Activated naive CD4-positive, alpha-beta T cell treated with anti-CD3 and anti-CD28 coated beads for 36 hours (primary cell): Measurements from ENCODE around the gene CNGB1. TPM values are rescaled to one million over a fixed set of nuclear protein-coding genes. Genes with fewer than 3 reads are reported as not detected.
"Not testable (repeated sequence)": the region's sequence is repeated elsewhere in the genome, so short reads cannot be mapped to it uniquely, and the experiment has no call there.

Source experiments
- CTCF ChIA-PET: fragments of 350-600 bp; sonication (Branson Sonifier 250); formaldehyde crosslinking; loops from one replicate; lab custom pipeline; 2021; ENCODE audit warnings: antibody characterized with exemption; lab: Charles Lee
- DNase-seq: peaks from one replicate; pipeline ENCODE4 v3.0.0-alpha.2; 2020
- H3K27ac Mint-ChIP-seq: one replicate; pipeline ENCODE4 v1.8.0; 2021; ENCODE audit warnings: mild to moderate bottlenecking, mixed read lengths
- H3K27me3 Mint-ChIP-seq: one replicate; pipeline ENCODE4 v1.8.0; 2021; ENCODE audit warnings: low read depth, mixed read lengths
- H3K36me3 Mint-ChIP-seq: one replicate; pipeline ENCODE4 v1.8.0; 2021; ENCODE audit warnings: low read depth, mixed read lengths
- H3K4me1 Mint-ChIP-seq: one replicate; pipeline ENCODE4 v1.8.0; 2021; ENCODE audit warnings: low read depth, mixed read lengths
- H3K4me3 Mint-ChIP-seq: one replicate; pipeline ENCODE4 v1.8.0; 2021; ENCODE audit warnings: mild to moderate bottlenecking, moderate library complexity, mixed read lengths
- H3K9me3 Mint-ChIP-seq: one replicate; pipeline ENCODE4 v1.8.0; 2021; ENCODE audit warnings: mixed read lengths
- intact Hi-C: fragments of 100-400 bp; cut with micrococcal nuclease; formaldehyde crosslinking; loops from one replicate; pipeline ENCODE4 v1.15.1; 2023
- total RNA-seq, 2 experiments: library from RNA; stranded (reverse); gene quantifications; one replicate each; pipeline ENCODE4 v1.2.3, GENCODE V29; 2021

Gene CNGB1
- total RNA-seq, 2 experiments from 2014 or later: not detected

DNA sequence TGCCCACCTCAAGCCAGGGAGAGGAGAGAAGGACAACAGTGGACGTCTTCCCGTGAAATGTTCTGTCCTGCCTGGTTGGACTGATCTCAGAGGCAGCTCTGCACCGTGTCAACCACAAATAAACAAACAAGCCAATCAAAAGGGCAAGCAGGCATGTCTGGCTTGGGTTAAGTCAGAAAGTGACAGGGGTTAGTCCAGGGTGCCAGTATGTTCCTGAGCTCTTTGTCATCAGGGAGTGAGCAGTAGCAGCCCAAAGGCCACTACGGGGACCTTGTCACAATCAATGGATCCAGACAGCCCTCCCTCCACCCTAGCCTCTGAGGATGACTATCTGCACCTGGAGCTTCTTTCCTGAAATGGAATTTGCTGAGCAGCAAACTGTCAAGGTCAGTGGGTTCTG is 35.0 kb downstream of the CNGB1 start:
- no peak overlapping the region for H3K27ac Mint-ChIP-seq
- no peaks in the 10 kb centered on the region for H3K9me3 Mint-ChIP-seq
- no peak overlapping the region for H3K4me3 Mint-ChIP-seq
- H3K27me3 Mint-ChIP-seq: no peaks in the 10 kb centered on the region
- CTCF ChIA-PET: no interaction called here
- intact Hi-C loops: no loop called here
- no peak for DNase-seq
- H3K36me3 Mint-ChIP-seq: no peaks in the 10 kb centered on the region
- no peaks in the 10 kb centered on the region for H3K4me1 Mint-ChIP-seq

DNA sequence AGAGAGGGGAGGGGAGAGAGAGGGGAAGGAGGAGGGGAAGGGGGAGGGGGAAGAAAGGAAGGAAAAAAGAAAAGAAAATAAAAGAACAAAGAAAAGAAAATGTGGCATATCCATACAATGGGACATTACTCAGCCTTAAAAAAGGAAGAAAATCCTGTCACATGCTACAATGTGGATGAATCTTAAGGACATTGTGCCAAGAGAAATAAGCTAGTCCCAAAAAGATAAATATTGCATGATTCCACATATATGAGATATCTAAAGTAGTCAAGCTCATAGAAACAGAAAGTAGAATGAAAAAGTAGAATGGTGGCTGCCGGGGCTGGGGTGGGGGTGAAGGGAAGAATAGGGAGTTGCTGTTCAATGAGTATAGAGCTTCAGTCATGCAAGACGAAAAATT is 40.4 kb downstream of the CNGB1 start:
- H3K4me3 Mint-ChIP-seq: no peak overlapping the region
- intact Hi-C loops: no loop called here
- no peaks in the 10 kb centered on the region for H3K9me3 Mint-ChIP-seq
- CTCF ChIA-PET: interaction anchor here (1.5 kb wide), 1 partner anchor 24 kb away, joined by 4 read pairs; no protein-coding TSS in a partner anchor
- no peaks in the 10 kb centered on the region for H3K36me3 Mint-ChIP-seq
- no peak for DNase-seq
- H3K27ac Mint-ChIP-seq: no peak overlapping the region
- no peaks in the 10 kb centered on the region for H3K27me3 Mint-ChIP-seq
- H3K4me1 Mint-ChIP-seq: no peaks in the 10 kb centered on the region

DNA sequence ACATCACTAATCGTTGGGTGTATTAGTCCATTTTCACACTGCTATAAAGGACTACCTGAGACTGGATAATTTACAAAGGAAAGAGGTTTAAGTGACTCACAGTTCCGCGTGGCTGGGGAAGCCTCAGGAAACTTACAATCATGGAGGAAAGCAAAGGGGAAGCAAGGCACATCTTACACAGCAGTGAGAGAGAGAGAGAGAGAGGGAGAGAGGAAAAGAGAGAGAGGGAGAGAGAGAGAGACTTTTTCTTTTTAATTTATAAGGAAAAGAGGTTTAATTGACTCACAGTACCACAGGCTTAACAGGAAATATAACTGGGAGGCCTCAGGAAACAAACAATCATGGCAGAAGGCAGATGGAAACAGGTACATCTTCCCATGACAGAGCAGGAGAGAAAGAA is 41.7 kb downstream of the CNGB1 start:
- Mint-ChIP-seq H3K9me3 (no peaks in the 10 kb centered on the region), H3K27ac (no peak overlapping the region), H3K36me3 (no peaks in the 10 kb centered on the region), H3K27me3 (no peaks in the 10 kb centered on the region), H3K4me1 (no peaks in the 10 kb centered on the region), H3K4me3 (no peak overlapping the region)
- intact Hi-C loops: no loop called here
- DNase-seq: no peak
- CTCF ChIA-PET: interaction anchor here (0.5 kb wide), 1 partner anchor 57 kb away, joined by 3 read pairs; no protein-coding TSS in a partner anchor

DNA sequence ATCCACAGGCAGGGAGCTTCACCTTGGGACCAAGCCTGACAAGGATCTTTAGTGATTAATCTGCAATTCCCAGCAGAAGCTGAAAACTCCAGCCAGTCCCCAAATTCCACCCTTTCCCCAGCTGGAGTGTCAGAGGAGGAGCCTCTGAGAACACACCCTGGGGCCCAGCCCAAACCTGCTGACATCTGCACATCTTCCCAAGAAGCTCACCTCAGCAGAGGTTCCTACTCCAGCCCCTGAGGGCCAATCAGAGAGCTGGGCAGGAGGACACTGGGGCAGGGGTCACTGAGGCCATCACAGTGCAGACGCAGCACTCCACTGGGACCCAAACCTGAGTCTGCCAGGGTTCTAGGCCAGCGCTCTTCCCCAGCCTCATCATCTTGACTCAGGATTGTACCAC is 44.9 kb downstream of the CNGB1 start:
- CTCF ChIA-PET: no interaction called here
- Mint-ChIP-seq H3K27ac (no peak overlapping the region), H3K36me3 (no peaks in the 10 kb centered on the region), H3K4me3 (no peak overlapping the region), H3K4me1 (no peaks in the 10 kb centered on the region), H3K27me3 (no peaks in the 10 kb centered on the region), H3K9me3 (no peaks in the 10 kb centered on the region)
- intact Hi-C loops: no loop called here
- DNase-seq: no peak

DNA sequence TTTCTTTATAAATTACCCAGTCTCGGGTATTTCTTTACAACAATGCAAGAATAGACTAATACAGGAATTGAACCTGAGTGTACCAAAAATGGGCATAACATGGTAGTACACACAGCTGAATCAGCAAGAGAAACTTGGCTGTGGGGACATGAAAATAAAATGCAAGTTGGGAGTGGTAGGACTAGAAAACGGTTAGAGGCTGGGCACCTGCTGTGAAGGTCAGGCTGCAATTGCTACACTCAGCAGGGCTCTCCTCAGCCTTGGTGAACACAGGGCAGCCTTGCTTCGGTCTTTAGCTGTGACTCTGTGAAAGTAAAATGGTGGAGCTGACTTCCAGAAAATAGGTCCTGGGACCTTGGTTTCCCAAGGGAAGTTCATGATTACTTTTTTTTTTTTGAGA is 45.6 kb downstream of the CNGB1 start:
- intact Hi-C loops: no loop called here
- H3K4me1 Mint-ChIP-seq: no peaks in the 10 kb centered on the region
- H3K27ac Mint-ChIP-seq: no peak overlapping the region
- H3K27me3 Mint-ChIP-seq: no peaks in the 10 kb centered on the region
- no peak for DNase-seq
- no peaks in the 10 kb centered on the region for H3K36me3 Mint-ChIP-seq
- CTCF ChIA-PET: no interaction called here
- H3K9me3 Mint-ChIP-seq: no peaks in the 10 kb centered on the region
- H3K4me3 Mint-ChIP-seq: no peak overlapping the region

DNA sequence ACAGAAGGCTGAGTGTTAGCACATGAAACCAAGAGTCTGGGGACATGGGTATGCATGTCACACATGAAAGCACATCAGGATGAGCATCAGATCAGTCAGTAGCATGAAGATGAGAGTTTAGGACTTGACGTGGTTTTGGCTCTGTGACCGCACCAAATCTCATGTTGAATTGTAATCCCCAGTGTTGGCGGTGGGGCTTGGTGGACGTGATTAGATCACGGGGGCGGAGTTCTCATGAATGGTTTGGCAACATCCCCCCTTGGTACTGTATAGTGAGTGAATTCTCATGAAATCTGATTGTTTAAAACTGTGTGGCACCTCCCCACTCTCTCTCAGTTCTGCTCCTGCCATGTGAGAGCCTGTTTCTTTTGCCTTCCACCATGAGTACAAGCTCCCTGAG is 46.4 kb downstream of the CNGB1 start:
- no peaks in the 10 kb centered on the region for H3K36me3 Mint-ChIP-seq
- intact Hi-C loops: no loop called here
- H3K27ac Mint-ChIP-seq: no peak overlapping the region
- H3K4me1 Mint-ChIP-seq: no peaks in the 10 kb centered on the region
- H3K27me3 Mint-ChIP-seq: no peaks in the 10 kb centered on the region
- no peak for DNase-seq
- H3K4me3 Mint-ChIP-seq: no peak overlapping the region
- H3K9me3 Mint-ChIP-seq: no peaks in the 10 kb centered on the region
- CTCF ChIA-PET: no interaction called here

DNA sequence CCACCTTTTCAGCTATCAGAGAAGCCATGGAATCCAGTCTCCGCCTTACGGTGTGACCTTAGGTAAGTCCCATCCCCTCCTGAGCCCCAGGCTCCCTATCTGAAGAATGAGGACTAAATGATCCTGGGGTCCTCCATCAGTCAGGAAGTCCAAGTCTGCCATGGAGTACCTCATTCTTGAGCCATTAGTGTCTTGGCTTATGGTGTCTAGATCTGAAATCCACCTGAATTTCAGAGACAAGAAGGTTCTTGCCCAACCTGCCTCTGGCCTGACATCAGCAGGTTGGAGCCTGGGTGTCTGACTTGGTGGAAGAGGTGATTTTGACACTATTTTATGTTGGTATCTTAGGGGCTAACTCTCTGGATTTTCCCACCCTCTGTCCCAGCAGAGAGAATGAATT is 47.1 kb downstream of the CNGB1 start:
- Mint-ChIP-seq H3K9me3 (no peaks in the 10 kb centered on the region), H3K27ac (no peak overlapping the region), H3K36me3 (no peaks in the 10 kb centered on the region), H3K4me3 (no peak overlapping the region), H3K4me1 (no peaks in the 10 kb centered on the region), H3K27me3 (no peaks in the 10 kb centered on the region)
- CTCF ChIA-PET: interaction anchor here (0.6 kb wide), 1 partner anchor 519 kb away, joined by 3 read pairs; no protein-coding TSS in a partner anchor
- DNase-seq: no peak
- intact Hi-C loops: no loop called here

DNA sequence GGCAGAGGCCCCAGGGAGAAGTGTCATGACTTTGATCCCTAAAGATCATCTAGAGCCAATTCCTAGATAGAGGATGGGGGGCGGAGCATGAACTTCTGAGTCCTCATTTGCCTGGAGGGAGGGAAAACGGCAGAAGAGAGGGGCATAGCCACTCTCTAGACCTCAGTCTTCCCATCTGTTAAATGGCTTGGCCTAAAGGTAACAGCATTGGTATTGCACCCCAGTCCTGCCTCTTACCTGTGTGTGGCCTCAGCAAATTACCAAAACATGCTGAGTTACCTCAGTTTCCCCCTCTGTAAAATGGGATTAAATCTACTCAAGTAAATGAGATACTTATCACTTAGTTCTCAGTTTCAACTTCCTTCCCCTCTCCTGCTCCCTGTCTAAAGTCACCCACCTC is 47.5 kb downstream of the CNGB1 start:
- H3K4me3 Mint-ChIP-seq: no peak overlapping the region
- DNase-seq: no peak
- intact Hi-C loops: no loop called here
- CTCF ChIA-PET: interaction anchor here (0.6 to 0.7 kb wide), 2 partner anchors 56 to 518 kb away, joined by 3 read pairs; no protein-coding TSS in a partner anchor
- H3K4me1 Mint-ChIP-seq: no peaks in the 10 kb centered on the region
- no peak overlapping the region for H3K27ac Mint-ChIP-seq
- H3K36me3 Mint-ChIP-seq: no peaks in the 10 kb centered on the region
- H3K9me3 Mint-ChIP-seq: no peaks in the 10 kb centered on the region
- H3K27me3 Mint-ChIP-seq: no peaks in the 10 kb centered on the region

DNA sequence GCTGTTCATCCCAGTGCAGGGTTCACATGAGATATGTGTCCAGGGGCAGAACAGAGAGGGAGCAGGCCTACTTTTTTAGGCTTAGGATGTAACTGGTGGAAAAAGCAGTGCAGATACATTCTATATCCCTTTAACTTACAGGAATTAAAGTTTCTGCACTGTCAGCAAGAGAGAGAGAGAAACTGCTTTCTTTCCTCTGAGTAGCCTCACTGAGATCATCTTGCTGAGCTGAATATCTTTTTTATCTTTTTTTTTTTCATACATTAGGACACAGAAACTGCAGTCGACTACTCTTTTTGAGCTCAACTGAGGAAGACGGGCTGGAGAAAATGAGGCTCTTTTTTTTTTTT is 50.1 kb downstream of the CNGB1 start:
- Mint-ChIP-seq H3K4me1 (no peaks in the 10 kb centered on the region), H3K27me3 (no peaks in the 10 kb centered on the region), H3K9me3 (no peaks in the 10 kb centered on the region), H3K4me3 (no peak overlapping the region), H3K27ac (no peak overlapping the region), H3K36me3 (no peaks in the 10 kb centered on the region)
- intact Hi-C loops: no loop called here
- no peak for DNase-seq
- CTCF ChIA-PET: interaction anchor here (2.0 kb wide), 1 partner anchor 21 kb away, joined by 5 read pairs; no protein-coding TSS in a partner anchor

DNA sequence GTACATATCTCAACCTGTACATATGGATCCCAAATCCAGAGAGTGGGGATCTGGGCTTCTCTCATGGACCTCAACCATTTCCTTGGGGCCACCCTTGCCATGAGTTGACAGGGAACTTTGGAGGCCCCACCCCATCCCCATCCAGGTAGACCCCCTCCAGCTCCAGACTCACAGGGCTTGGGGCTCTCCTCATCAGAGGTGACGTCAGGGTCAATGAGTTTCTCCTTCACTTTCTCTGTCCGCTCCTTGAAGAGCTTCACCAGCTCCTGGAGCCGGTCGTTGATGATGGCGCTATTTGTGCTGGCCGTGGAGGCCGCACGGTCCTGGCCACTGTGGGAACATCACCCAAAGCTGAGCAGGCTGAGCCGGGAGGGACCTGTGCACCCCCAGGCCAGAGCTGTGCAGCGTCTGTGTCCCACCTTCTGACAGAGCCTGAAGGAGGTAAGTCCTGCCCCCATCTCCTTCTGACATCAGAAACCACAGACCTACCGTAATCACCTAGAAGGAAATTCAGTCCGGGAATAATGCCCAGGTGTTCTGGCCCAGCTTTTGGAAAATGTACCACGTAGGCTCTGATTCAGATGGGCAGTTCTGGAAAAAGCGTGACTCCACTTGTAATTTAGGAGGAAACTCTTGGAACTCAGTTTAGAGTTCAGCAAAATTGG is 50.6 kb downstream of the CNGB1 start:
- intact Hi-C loops: no loop called here
- CTCF ChIA-PET: no interaction called here

DNA sequence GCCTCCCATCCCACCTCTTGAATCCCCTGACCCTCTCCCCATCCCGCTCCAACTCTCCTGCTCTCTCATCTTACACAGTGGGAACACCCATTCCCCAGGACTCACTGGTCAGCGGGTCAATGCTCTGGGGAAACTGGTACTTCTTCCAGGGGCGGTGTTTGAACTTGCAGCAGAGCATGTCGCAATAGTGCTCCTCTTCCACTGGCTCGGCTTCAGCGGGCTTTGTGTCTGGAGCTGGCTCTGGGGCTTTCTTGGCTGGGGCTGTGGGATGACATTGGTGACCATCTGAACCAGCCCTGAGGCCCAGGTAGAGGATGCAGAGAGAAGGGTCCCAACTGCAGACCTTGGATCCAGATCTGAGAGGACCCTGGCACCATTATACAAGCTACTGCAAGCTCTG is 51.9 kb downstream of the CNGB1 start:
- intact Hi-C loops: no loop called here
- H3K27ac Mint-ChIP-seq: no peak overlapping the region

More for the DNA sequence above, 50.6 kb downstream of the CNGB1 start:
- H3K27me3 Mint-ChIP-seq: no peaks in the 10 kb centered on the region
- no peak overlapping the region for H3K4me3 Mint-ChIP-seq
- H3K4me1 Mint-ChIP-seq: no peaks in the 10 kb centered on the region
- no peak for DNase-seq
- no peak overlapping the region for H3K27ac Mint-ChIP-seq
- H3K36me3 Mint-ChIP-seq: no peaks in the 10 kb centered on the region
- H3K9me3 Mint-ChIP-seq: no peaks in the 10 kb centered on the region

DNA sequence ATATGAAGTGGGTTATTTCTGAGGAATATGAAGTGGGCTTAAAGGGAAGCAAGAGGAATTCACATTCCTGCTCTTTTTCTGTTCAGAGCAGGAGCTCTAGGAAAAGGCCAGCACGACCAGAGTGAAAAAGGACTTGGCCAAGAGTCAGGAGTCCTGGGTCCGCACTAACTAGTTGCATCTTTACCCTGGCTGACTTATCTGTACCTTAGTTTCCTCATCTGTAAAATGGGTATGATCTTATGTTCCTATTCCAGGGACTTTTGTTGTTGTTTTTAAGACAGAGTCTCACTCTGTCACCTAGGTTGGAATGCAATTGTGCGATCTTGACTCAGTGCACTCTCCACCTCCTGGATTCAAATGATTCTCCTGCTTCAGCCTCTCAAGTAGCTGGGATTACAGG is 52.5 kb downstream of the CNGB1 start:
- CTCF ChIA-PET: interaction anchor here (1.1 kb wide), 1 partner anchor 12 kb away, joined by 3 read pairs; no protein-coding TSS in a partner anchor
- no peak overlapping the region for H3K27ac Mint-ChIP-seq
- H3K36me3 Mint-ChIP-seq: no peaks in the 10 kb centered on the region
- no peak for DNase-seq
- H3K4me3 Mint-ChIP-seq: no peak overlapping the region
- intact Hi-C loops: no loop called here
- H3K4me1 Mint-ChIP-seq: no peaks in the 10 kb centered on the region
- no peaks in the 10 kb centered on the region for H3K27me3 Mint-ChIP-seq
- H3K9me3 Mint-ChIP-seq: no peaks in the 10 kb centered on the region

More for the DNA sequence above, 51.9 kb downstream of the CNGB1 start:
- CTCF ChIA-PET: interaction anchor here (0.6 to 1.1 kb wide), 2 partner anchors 12 to 416 kb away, joined by 3 read pairs; no protein-coding TSS in a partner anchor
- no peaks in the 10 kb centered on the region for H3K27me3 Mint-ChIP-seq
- no peaks in the 10 kb centered on the region for H3K36me3 Mint-ChIP-seq
- H3K4me3 Mint-ChIP-seq: no peak overlapping the region
- H3K9me3 Mint-ChIP-seq: no peaks in the 10 kb centered on the region
- no peaks in the 10 kb centered on the region for H3K4me1 Mint-ChIP-seq
- DNase-seq: no peak

DNA sequence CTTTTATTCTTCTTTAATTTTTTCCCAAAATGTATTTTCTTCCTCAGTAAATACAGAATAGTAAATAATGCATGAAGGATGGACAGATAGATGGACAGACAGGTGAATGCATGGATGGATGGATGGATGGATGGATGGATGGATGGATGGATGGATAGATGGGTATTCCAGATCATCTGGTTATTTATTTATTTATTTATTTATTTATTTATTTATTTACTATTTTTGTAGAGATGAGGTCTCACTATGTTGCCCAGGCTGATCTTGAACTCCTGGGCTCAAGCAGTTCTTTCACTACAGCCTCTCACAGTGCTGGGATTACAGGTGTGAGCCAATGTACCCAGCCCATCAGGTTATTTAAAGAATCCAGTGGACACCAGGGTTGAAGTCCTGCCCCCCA is 53.0 kb downstream of the CNGB1 start:
- H3K27ac Mint-ChIP-seq, H3K27me3 Mint-ChIP-seq, DNase-seq, H3K36me3 Mint-ChIP-seq, H3K4me1 Mint-ChIP-seq, H3K9me3 Mint-ChIP-seq, CTCF ChIA-PET, intact Hi-C loops, H3K4me3 Mint-ChIP-seq: not testable (repeated sequence)
